ENCODE data around the gene MRPL12.

Gene MRPL12

GRCh38 chr17:81703747-81704654, 834 bp downstream of the MRPL12 start:
- no peak for DNase-seq

- no peak for DNase-seq
Measured at GRCh38 chr17:81705518-81706231, 2.5 kb downstream of the MRPL12 start.

GRCh38 chr17:81706232-81706611, 3.1 kb downstream of the MRPL12 start:
- no peak for DNase-seq

- no peak for DNase-seq
Measured at GRCh38 chr17:81706757-81707624, 3.8 kb downstream of the MRPL12 start.

- no peak for DNase-seq
Measured at GRCh38 chr17:81707725-81708646, 4.8 kb downstream of the MRPL12 start.

GRCh38 chr17:81708739-81709185, 5.6 kb downstream of the MRPL12 start:
- no peak for DNase-seq

GRCh38 chr17:81710514-81711308, 7.5 kb downstream of the MRPL12 start:
- DNase-seq: no peak

- peak; percentile 74 for DNase-seq
Measured at GRCh38 chr17:81711814-81712467, 8.8 kb downstream of the MRPL12 start, which contains the start of gene SLC25A10. Gene SLC25A10, plus strand, starts transcription at chr17:81712284. Its CDS starts 143 bp downstream, at chr17:81712427.

- no peak for DNase-seq
Measured at GRCh38 chr17:81712468-81713003, 9.4 kb downstream of the MRPL12 start.

GRCh38 chr17:81713004-81713555, 9.9 kb downstream of the MRPL12 start:
- no peak for DNase-seq

GRCh38 chr17:81713556-81714411, 10.6 kb downstream of the MRPL12 start:
- DNase-seq: no peak

GRCh38 chr17:81714412-81715106, 11.4 kb downstream of the MRPL12 start:
- DNase-seq: no peak

- DNase-seq: no peak
Measured at GRCh38 chr17:81715107-81715871, 12.1 kb downstream of the MRPL12 start.

- DNase-seq: no peak
Measured at GRCh38 chr17:81715872-81716673, 12.9 kb downstream of the MRPL12 start.

GRCh38 chr17:81716674-81716996, 13.5 kb downstream of the MRPL12 start:
- DNase-seq: no peak

- DNase-seq: no peak
Measured at GRCh38 chr17:81717049-81717765, 14.0 kb downstream of the MRPL12 start.

Data from CD4-positive, alpha-beta T cell treated with Interleukin-4 for 4 hours (primary cell).